Measurements from ENCODE around the gene UBQLN3.

Gene UBQLN3

GRCh38 chr11:5500393-5500801, 9.4 kb downstream of the UBQLN3 start:
- Histone ChIP-seq H3K4me1 (ENCODE audit: control insufficient read depth, insufficient read depth, low read length) (no peaks in the 10 kb centered on the region), H3K36me3 (ENCODE audit: control insufficient read depth, insufficient read depth, low read length) (no peaks in the 10 kb centered on the region), H3K9me3 (ENCODE audit: control insufficient read depth, low read length) (no peaks in the 10 kb centered on the region), H3K4me3 (ENCODE audit: low read length) (no peak overlapping the region), H3K9ac (ENCODE audit: low read length) (no peak overlapping the region), H3K27me3 (ENCODE audit: control insufficient read depth, insufficient read depth, low read length) (no peaks in the 10 kb centered on the region)

- H3K27me3 ChIP-seq (ENCODE audit: control insufficient read depth, insufficient read depth, low read length) = no peaks in the 10 kb centered on the region
- H3K4me3 ChIP-seq (ENCODE audit: low read length) = no peak overlapping the region
- H3K9me3 ChIP-seq (ENCODE audit: control insufficient read depth, low read length) = no peaks in the 10 kb centered on the region
- H3K36me3 ChIP-seq (ENCODE audit: control insufficient read depth, insufficient read depth, low read length) = no peaks in the 10 kb centered on the region
- H3K9ac ChIP-seq (ENCODE audit: low read length) = no peak overlapping the region
- H3K4me1 ChIP-seq (ENCODE audit: control insufficient read depth, insufficient read depth, low read length) = no peaks in the 10 kb centered on the region
These were observed 10.1 kb downstream of the UBQLN3 start for GRCh38 chr11:5499671-5500070.

- Histone ChIP-seq H3K9me3 (ENCODE audit: control insufficient read depth, low read length) (no peaks in the 10 kb centered on the region), H3K36me3 (ENCODE audit: control insufficient read depth, insufficient read depth, low read length) (no peaks in the 10 kb centered on the region), H3K27me3 (ENCODE audit: control insufficient read depth, insufficient read depth, low read length) (no peaks in the 10 kb centered on the region), H3K4me1 (ENCODE audit: control insufficient read depth, insufficient read depth, low read length) (no peaks in the 10 kb centered on the region), H3K4me3 (ENCODE audit: low read length) (no peak overlapping the region), H3K9ac (ENCODE audit: low read length) (no peak overlapping the region)
These were observed 20.0 kb downstream of the UBQLN3 start for GRCh38 chr11:5489576-5490357.

- no peak overlapping the region for H3K4me3 ChIP-seq (ENCODE audit: low read length)
- no peaks in the 10 kb centered on the region for H3K9me3 ChIP-seq (ENCODE audit: control insufficient read depth, low read length)
- H3K9ac ChIP-seq (ENCODE audit: low read length) = no peak overlapping the region
- H3K4me1 ChIP-seq (ENCODE audit: control insufficient read depth, insufficient read depth, low read length) = no peaks in the 10 kb centered on the region
- H3K36me3 ChIP-seq (ENCODE audit: control insufficient read depth, insufficient read depth, low read length) = no peaks in the 10 kb centered on the region
- no peaks in the 10 kb centered on the region for H3K27me3 ChIP-seq (ENCODE audit: control insufficient read depth, insufficient read depth, low read length)
These were observed 20.9 kb downstream of the UBQLN3 start for GRCh38 chr11:5488798-5489399.

- no peak within 1 kb of the TSS for H3K9ac ChIP-seq (ENCODE audit: low read length)
- no peak within 1 kb of the TSS for H3K4me3 ChIP-seq (ENCODE audit: low read length)
- no peaks in the 10 kb centered on the region for H3K9me3 ChIP-seq (ENCODE audit: control insufficient read depth, low read length)
- no peaks in the 10 kb centered on the region for H3K4me1 ChIP-seq (ENCODE audit: control insufficient read depth, insufficient read depth, low read length)
- no peaks in the 10 kb centered on the region for H3K27me3 ChIP-seq (ENCODE audit: control insufficient read depth, insufficient read depth, low read length)
- H3K36me3 ChIP-seq (ENCODE audit: control insufficient read depth, insufficient read depth, low read length) = no peaks in the 10 kb centered on the region
These were observed 21.4 kb downstream of the UBQLN3 start, which contains the start of gene OR52D1 for GRCh38 chr11:5488385-5488784. TSS of gene OR52D1 (plus strand) at chr11:5488685. CDS start at chr11:5488707, 22 bp downstream.

- Histone ChIP-seq H3K4me1 (ENCODE audit: control insufficient read depth, insufficient read depth, low read length) (no peaks in the 10 kb centered on the region), H3K27me3 (ENCODE audit: control insufficient read depth, insufficient read depth, low read length) (no peaks in the 10 kb centered on the region), H3K9me3 (ENCODE audit: control insufficient read depth, low read length) (no peaks in the 10 kb centered on the region), H3K9ac (ENCODE audit: low read length) (no peak overlapping the region), H3K36me3 (ENCODE audit: control insufficient read depth, insufficient read depth, low read length) (no peaks in the 10 kb centered on the region), H3K4me3 (ENCODE audit: low read length) (no peak overlapping the region)
These were observed 23.3 kb downstream of the UBQLN3 start for GRCh38 chr11:5486421-5486820.

- Histone ChIP-seq H3K4me3 (ENCODE audit: low read length) (no peak overlapping the region), H3K27me3 (ENCODE audit: control insufficient read depth, insufficient read depth, low read length) (no peaks in the 10 kb centered on the region), H3K9me3 (ENCODE audit: control insufficient read depth, low read length) (no peaks in the 10 kb centered on the region), H3K36me3 (ENCODE audit: control insufficient read depth, insufficient read depth, low read length) (no peaks in the 10 kb centered on the region), H3K4me1 (ENCODE audit: control insufficient read depth, insufficient read depth, low read length) (no peaks in the 10 kb centered on the region), H3K9ac (ENCODE audit: low read length) (no peak overlapping the region)
These were observed 23.8 kb downstream of the UBQLN3 start for GRCh38 chr11:5486003-5486402.

GRCh38 chr11:5476186-5476819, 33.5 kb downstream of the UBQLN3 start:
- Histone ChIP-seq H3K4me3 (ENCODE audit: low read length) (no peak overlapping the region), H3K9me3 (ENCODE audit: control insufficient read depth, low read length) (no peaks in the 10 kb centered on the region), H3K4me1 (ENCODE audit: control insufficient read depth, insufficient read depth, low read length) (no peaks in the 10 kb centered on the region), H3K27me3 (ENCODE audit: control insufficient read depth, insufficient read depth, low read length) (no peaks in the 10 kb centered on the region), H3K36me3 (ENCODE audit: control insufficient read depth, insufficient read depth, low read length) (no peaks in the 10 kb centered on the region), H3K9ac (ENCODE audit: low read length) (no peak overlapping the region)

- Histone ChIP-seq H3K9ac (ENCODE audit: low read length) (no peak overlapping the region), H3K9me3 (ENCODE audit: control insufficient read depth, low read length) (no peaks in the 10 kb centered on the region), H3K4me3 (ENCODE audit: low read length) (no peak overlapping the region), H3K4me1 (ENCODE audit: control insufficient read depth, insufficient read depth, low read length) (no peaks in the 10 kb centered on the region), H3K36me3 (ENCODE audit: control insufficient read depth, insufficient read depth, low read length) (no peaks in the 10 kb centered on the region), H3K27me3 (ENCODE audit: control insufficient read depth, insufficient read depth, low read length) (no peaks in the 10 kb centered on the region)
These were observed 35.8 kb downstream of the UBQLN3 start for GRCh38 chr11:5473921-5474320.

- no peaks in the 10 kb centered on the region for H3K9me3 ChIP-seq (ENCODE audit: control insufficient read depth, low read length)
- no peaks in the 10 kb centered on the region for H3K4me1 ChIP-seq (ENCODE audit: control insufficient read depth, insufficient read depth, low read length)
- no peak overlapping the region for H3K9ac ChIP-seq (ENCODE audit: low read length)
- no peaks in the 10 kb centered on the region for H3K27me3 ChIP-seq (ENCODE audit: control insufficient read depth, insufficient read depth, low read length)
- no peaks in the 10 kb centered on the region for H3K36me3 ChIP-seq (ENCODE audit: control insufficient read depth, insufficient read depth, low read length)
- no peak overlapping the region for H3K4me3 ChIP-seq (ENCODE audit: low read length)
These were observed 42.2 kb downstream of the UBQLN3 start for GRCh38 chr11:5467527-5467926.

- Histone ChIP-seq H3K9me3 (ENCODE audit: control insufficient read depth, low read length) (no peaks in the 10 kb centered on the region), H3K4me3 (ENCODE audit: low read length) (no peak overlapping the region), H3K4me1 (ENCODE audit: control insufficient read depth, insufficient read depth, low read length) (no peaks in the 10 kb centered on the region), H3K36me3 (ENCODE audit: control insufficient read depth, insufficient read depth, low read length) (no peaks in the 10 kb centered on the region), H3K27me3 (ENCODE audit: control insufficient read depth, insufficient read depth, low read length) (no peaks in the 10 kb centered on the region), H3K9ac (ENCODE audit: low read length) (no peak overlapping the region)
These were observed 48.7 kb downstream of the UBQLN3 start for GRCh38 chr11:5460983-5461621.

Measured in mucosa of stomach (tissue), 1 donor.